Measurements from ENCODE around the gene ANO5.

ANO5 gene

GRCh38 chr11:22192642-22193347 lies at the start of gene ANO5:
Gene ANO5 (plus strand): TSS chr11:22193085. CDS start chr11:22193493, 408 bp downstream.
- DNase-seq (ENCODE audit: low read depth) = no peak

GRCh38 chr11:22151649-22152197 lies 41.2 kb upstream of the ANO5 start:
- DNase-seq (ENCODE audit: low read depth) = no peak

- DNase-seq (ENCODE audit: low read depth) = no peak
Measured at GRCh38 chr11:22157531-22157930, 35.4 kb upstream of the ANO5 start.

- no peak for DNase-seq (ENCODE audit: low read depth)
Measured at GRCh38 chr11:22161489-22161888, 31.4 kb upstream of the ANO5 start.

GRCh38 chr11:22162756-22163155 lies 30.1 kb upstream of the ANO5 start:
- DNase-seq (ENCODE audit: low read depth) = no peak

GRCh38 chr11:22163394-22163797 lies 29.5 kb upstream of the ANO5 start:
- DNase-seq (ENCODE audit: low read depth) = no peak

GRCh38 chr11:22165087-22165486 lies 27.8 kb upstream of the ANO5 start:
- no peak for DNase-seq (ENCODE audit: low read depth)

- no peak for DNase-seq (ENCODE audit: low read depth)
Measured at GRCh38 chr11:22165759-22166513, 26.9 kb upstream of the ANO5 start.

GRCh38 chr11:22169833-22170232 lies 23.1 kb upstream of the ANO5 start:
- DNase-seq (ENCODE audit: low read depth) = no peak

- no peak for DNase-seq (ENCODE audit: low read depth)
Measured at GRCh38 chr11:22173532-22173931, 19.4 kb upstream of the ANO5 start.

- DNase-seq (ENCODE audit: low read depth) = no peak
Measured at GRCh38 chr11:22177186-22177585, 15.7 kb upstream of the ANO5 start.

GRCh38 chr11:22179626-22180025 lies 13.3 kb upstream of the ANO5 start:
- DNase-seq (ENCODE audit: low read depth) = no peak

GRCh38 chr11:22180131-22180530 lies 12.8 kb upstream of the ANO5 start:
- DNase-seq (ENCODE audit: low read depth) = no peak

GRCh38 chr11:22189660-22190059 lies 3.2 kb upstream of the ANO5 start:
- DNase-seq (ENCODE audit: low read depth) = no peak

- no peak for DNase-seq (ENCODE audit: low read depth)
Measured at GRCh38 chr11:22190827-22191463, 1.9 kb upstream of the ANO5 start.

- DNase-seq (ENCODE audit: low read depth) = no peak
Measured at GRCh38 chr11:22192289-22192641, 620 bp upstream of the ANO5 start.

- no peak for DNase-seq (ENCODE audit: low read depth)
Measured at GRCh38 chr11:22193348-22194051, 615 bp downstream of the ANO5 start.

GRCh38 chr11:22194306-22194705 lies 1.4 kb downstream of the ANO5 start:
- DNase-seq (ENCODE audit: low read depth) = no peak

- DNase-seq (ENCODE audit: low read depth) = no peak
Measured at GRCh38 chr11:22194907-22195306, 2.0 kb downstream of the ANO5 start.

GRCh38 chr11:22197139-22198005 lies 4.5 kb downstream of the ANO5 start:
- no peak for DNase-seq (ENCODE audit: low read depth)

- no peak for DNase-seq (ENCODE audit: low read depth)
Measured at GRCh38 chr11:22199243-22199642, 6.4 kb downstream of the ANO5 start.

Measured in HS-5 (cell line).